Smooth muscle cell (in vitro differentiated cells): ENCODE results near the gene SEC31B. TPM values are rescaled to one million over a fixed set of nuclear protein-coding genes. Genes with fewer than 3 reads are reported as not detected.

ENCODE experiments used
- DNase-seq: peaks from one replicate; lab custom pipeline; 2025; ENCODE audit not compliant: unreplicated experiment; lab: John Stamatoyannopoulos, UW
- H2AFZ ChIP-seq: fragments of 200-600 bp; sonication (generic); 2 replicates; pipeline ENCODE4 v1.6.0; 2016; ENCODE audit warnings: antibody characterized with exemption, low read depth, mild to moderate bottlenecking
- H3F3A ChIP-seq: fragments of 200-600 bp; sonication (generic); 2 replicates; pipeline ENCODE4 v1.6.0; 2017; ENCODE audit warnings: antibody characterized with exemption, low read depth
- H3K27ac ChIP-seq: fragments of 200-600 bp; sonication (generic); 2 replicates; pipeline ENCODE4 v1.5.1; 2016; ENCODE audit warnings: low read depth, mild to moderate bottlenecking
- H3K27me3 ChIP-seq: fragments of 200-600 bp; sonication (generic); 2 replicates; pipeline ENCODE4 v1.6.1; 2016; ENCODE audit warnings: low read depth, mild to moderate bottlenecking
- H3K36me3 ChIP-seq: fragments of 200-600 bp; sonication (generic); 2 replicates; pipeline ENCODE4 v1.5.1; 2016; ENCODE audit warnings: low read depth
- H3K4me1 ChIP-seq: fragments of 200-600 bp; sonication (generic); 2 replicates; pipeline ENCODE4 v1.5.1; 2016; ENCODE audit warnings: low read depth
- H3K4me2 ChIP-seq: fragments of 200-600 bp; sonication (generic); 2 replicates; pipeline ENCODE4 v1.6.0; 2016; ENCODE audit warnings: mild to moderate bottlenecking
- H3K4me3 ChIP-seq: fragments of 200-600 bp; sonication (generic); 2 replicates; pipeline ENCODE4 v1.5.1; 2016; ENCODE audit warnings: mild to moderate bottlenecking
- H3K79me2 ChIP-seq: fragments of 200-600 bp; sonication (generic); 2 replicates; pipeline ENCODE4 v1.6.0; 2016; ENCODE audit warnings: low read depth, mild to moderate bottlenecking
- H3K9ac ChIP-seq: fragments of 200-600 bp; sonication (generic); 2 replicates; pipeline ENCODE4 v1.6.0; 2016; ENCODE audit warnings: low read depth
- H3K9me3 ChIP-seq: fragments of 200-600 bp; sonication (generic); replicated peaks from 2 replicates; pipeline ENCODE4 v1.5.1; 2016; ENCODE audit warnings: low read depth
- H4K20me1 ChIP-seq: fragments of 200-600 bp; sonication (generic); 2 replicates; pipeline ENCODE4 v1.6.0; 2016; ENCODE audit warnings: low read depth
- CTCF ChIP-seq: fragments of 200-600 bp; sonication (generic); IDR thresholded peaks from 2 replicates; pipeline ENCODE4 v1.5.1; 2017; ENCODE audit warnings: borderline replicate concordance, mild to moderate bottlenecking, antibody characterized with exemption; ENCODE audit not compliant: insufficient read depth, poor library complexity, severe bottlenecking
- WGBS: methylation state at CpG from one replicate; pipeline ENCODE4 v1.1.7; 2016; ENCODE audit warnings: low lambda C conversion rate; 5-methylcytosine and 5-hydroxymethylcytosine counted together
- polyA plus RNA-seq: library from polyadenylated mRNA; unstranded; fragments of >200 nt; fragmentation: Nextera tagmentation; extraction: Ambion mirVana; gene quantifications from 2 replicates; pipeline ENCODE4 v1.2.1, GENCODE V29; 2016
- total RNA-seq: library from RNA; depleted of rRNA; stranded (reverse); fragments of >200 nt; gene quantifications from 2 replicates; pipeline ENCODE4 v1.2.3, GENCODE V29; 2014

Gene SEC31B
- total and polyA plus RNA-seq, 2 experiments from 2014 or later = 4.5 to 6.3 TPM

GRCh38 chr10:100480002-100480401, 39.7 kb downstream of the SEC31B start:
- Histone ChIP-seq H3K9ac (no peak overlapping the region), H3K4me1 (peaks cover 25% of the 10 kb centered on the region), H3K36me3 (no peaks in the 10 kb centered on the region), H4K20me1 (no peaks in the 10 kb centered on the region), H3K4me3 (no peak overlapping the region), H3K27ac (no peak overlapping the region), H3K79me2 (no peaks in the 10 kb centered on the region), H3K4me2 (no peak overlapping the region), H3K9me3 (no peaks in the 10 kb centered on the region), H3K27me3 (peaks cover 74% of the 10 kb centered on the region), H3F3A (no peaks in the 10 kb centered on the region), H2AFZ (no peak overlapping the region)
- no peak for TF ChIP-seq CTCF
- 73% methylated on average over 2 of the region's 2 CpGs for WGBS
- no peak for DNase-seq

GRCh38 chr10:100479037-100479436, 40.6 kb downstream of the SEC31B start:
- H3K9me3 ChIP-seq = no peaks in the 10 kb centered on the region

GRCh38 chr10:100477970-100478369, 41.7 kb downstream of the SEC31B start:
- Histone ChIP-seq H3K4me2 (no peak overlapping the region), H3K79me2 (no peaks in the 10 kb centered on the region), H3K36me3 (no peaks in the 10 kb centered on the region), H3K27me3 (peaks cover 71% of the 10 kb centered on the region), H3K9me3 (no peaks in the 10 kb centered on the region), H2AFZ (no peak overlapping the region), H3F3A (no peaks in the 10 kb centered on the region), H3K4me1 (peaks cover 8% of the 10 kb centered on the region), H3K4me3 (no peak overlapping the region), H3K9ac (no peak overlapping the region), H3K27ac (no peak overlapping the region), H4K20me1 (no peaks in the 10 kb centered on the region)
- TF ChIP-seq CTCF = no peak
- 54% methylated on average over 5 of the region's 5 CpGs for WGBS
- no peak for DNase-seq

More at GRCh38 chr10:100479037-100479436, 40.6 kb downstream of the SEC31B start:
- Histone ChIP-seq H3F3A (no peaks in the 10 kb centered on the region), H3K4me2 (no peak overlapping the region), H3K27ac (no peak overlapping the region), H3K9ac (no peak overlapping the region), H2AFZ (no peak overlapping the region), H3K4me3 (no peak overlapping the region), H3K36me3 (no peaks in the 10 kb centered on the region), H3K4me1 (peaks cover 15% of the 10 kb centered on the region), H3K27me3 (peaks cover 71% of the 10 kb centered on the region), H4K20me1 (no peaks in the 10 kb centered on the region), H3K79me2 (no peaks in the 10 kb centered on the region)
- DNase-seq = no peak
- no peak for TF ChIP-seq CTCF
- WGBS = 53% methylated on average over 4 of the region's 4 CpGs

- Histone ChIP-seq H3K9me3 (no peaks in the 10 kb centered on the region), H4K20me1 (no peaks in the 10 kb centered on the region), H2AFZ (no peak overlapping the region), H3K36me3 (no peaks in the 10 kb centered on the region), H3K27me3 (peaks cover 58% of the 10 kb centered on the region), H3K4me3 (no peak overlapping the region), H3K4me2 (peak overlapping the region; percentile 18), H3K79me2 (no peaks in the 10 kb centered on the region), H3K4me1 (peaks cover 7% of the 10 kb centered on the region), H3F3A (no peaks in the 10 kb centered on the region), H3K9ac (no peak overlapping the region), H3K27ac (no peak overlapping the region)
- no peak for DNase-seq
- TF ChIP-seq CTCF = no peak
- 37% methylated on average over 3 of the region's 3 CpGs for WGBS
Measured at GRCh38 chr10:100470367-100470766, 49.3 kb downstream of the SEC31B start.
